Activated naive CD8-positive, alpha-beta T cell treated with anti-CD3 and anti-CD28 coated beads, Interleukin-2, amount 10 ng/mL, durations not matched to agents 7 days and 5 days (primary cell): ENCODE measurements around the gene NLRP12. TPM values are rescaled to one million over a fixed set of nuclear protein-coding genes. Genes with fewer than 3 reads are reported as not detected.
"Not testable (repeated sequence)": the region's sequence is repeated elsewhere in the genome, so short reads cannot be mapped to it uniquely, and the experiment has no call there.

Source experiments
- ATAC-seq: fragments of 150-1000 bp; cut with Tn5 transposase; one replicate; pipeline ENCODE4 v1.10.0; 2021; ENCODE audit warnings: low read depth, moderate library complexity
- POLR2A ChIA-PET: fragments of 350-600 bp; sonication (Branson Sonifier 250); formaldehyde crosslinking; loops from one replicate; lab custom pipeline; 2021; ENCODE audit warnings: antibody characterized with exemption; lab: Charles Lee
- DNase-seq: peaks from one replicate; pipeline ENCODE4 v3.0.0; 2021
- H3K27ac Mint-ChIP-seq: one replicate; pipeline ENCODE4 v1.8.0; 2022; ENCODE audit warnings: mild to moderate bottlenecking, mixed read lengths
- H3K27me3 Mint-ChIP-seq: one replicate; pipeline ENCODE4 v1.8.0; 2022; ENCODE audit warnings: mild to moderate bottlenecking, moderate library complexity, mixed read lengths
- H3K36me3 Mint-ChIP-seq: one replicate; pipeline ENCODE4 v1.8.0; 2021; ENCODE audit warnings: mild to moderate bottlenecking, mixed read lengths
- H3K4me1 Mint-ChIP-seq: one replicate; pipeline ENCODE4 v1.8.0; 2021; ENCODE audit warnings: mixed read lengths
- H3K4me3 Mint-ChIP-seq: one replicate; pipeline ENCODE4 v1.8.0; 2022; ENCODE audit warnings: mild to moderate bottlenecking, moderate library complexity, mixed read lengths
- H3K9me3 Mint-ChIP-seq: one replicate; pipeline ENCODE4 v1.8.0; 2021; ENCODE audit warnings: mixed read lengths
- total RNA-seq, 2 experiments: library from RNA; stranded (reverse); gene quantifications; one replicate each; pipeline ENCODE4 v1.2.3, GENCODE V29; 2021

NLRP12 gene
- total RNA-seq, result not detected

GRCh38 chr19:53824134-53824611 is at the start of gene NLRP12:
Gene NLRP12 (minus strand): TSS chr19:53824314. CDS start chr19:53824174, 140 bp downstream.
- no peak within 1 kb of the TSS for H3K4me3 Mint-ChIP-seq
- H3K9me3 Mint-ChIP-seq, result no peaks in the 10 kb centered on the region
- no peaks in the 10 kb centered on the region for H3K36me3 Mint-ChIP-seq
- peaks cover 8% of the 10 kb centered on the region for H3K4me1 Mint-ChIP-seq
- DNase-seq (no peak), ATAC-seq (no peak)
- POLR2A ChIA-PET, result no interaction called here
- H3K27ac Mint-ChIP-seq, result no peak within 1 kb of the TSS
- peaks cover 17% of the 10 kb centered on the region for H3K27me3 Mint-ChIP-seq

GRCh38 chr19:53872762-53873161 is 48.6 kb upstream of the NLRP12 start:
- peaks cover 35% of the 10 kb centered on the region for H3K36me3 Mint-ChIP-seq
- POLR2A ChIA-PET, result interaction anchor here (0.6 to 2.3 kb wide), 2 partner anchors 10 to 19 kb away, joined by 3 to 8 read pairs; no protein-coding TSS in a partner anchor
- H3K4me3 Mint-ChIP-seq, result no peak overlapping the region
- DNase-seq (no peak), ATAC-seq (no peak)
- no peaks in the 10 kb centered on the region for H3K9me3 Mint-ChIP-seq
- peak overlapping the region; percentile 3 for H3K27ac Mint-ChIP-seq
- peaks cover 45% of the 10 kb centered on the region for H3K4me1 Mint-ChIP-seq
- H3K27me3 Mint-ChIP-seq, result no peaks in the 10 kb centered on the region

- DNase-seq (no peak), ATAC-seq (no peak)
- POLR2A ChIA-PET, result interaction anchor here (1.5 to 1.6 kb wide), 2 partner anchors 8 to 10 kb away, joined by 5 to 6 read pairs; partner anchors contain the start of gene PRKCG
- Mint-ChIP-seq H3K27me3 (no peaks in the 10 kb centered on the region), H3K9me3 (no peaks in the 10 kb centered on the region), H3K4me1 (peaks cover 44% of the 10 kb centered on the region), H3K27ac (peak overlapping the region; percentile 85), H3K4me3 (peak overlapping the region; percentile 75), H3K36me3 (peaks cover 29% of the 10 kb centered on the region)
These were observed 47.3 kb upstream of the NLRP12 start for GRCh38 chr19:53871454-53871853.

- no peak for ATAC-seq
- no peaks in the 10 kb centered on the region for H3K9me3 Mint-ChIP-seq
- DNase-seq, result no peak
- H3K36me3 Mint-ChIP-seq, result peaks cover 25% of the 10 kb centered on the region
- peak overlapping the region; percentile 85 for H3K27ac Mint-ChIP-seq
- H3K27me3 Mint-ChIP-seq, result no peaks in the 10 kb centered on the region
- H3K4me1 Mint-ChIP-seq, result peaks cover 48% of the 10 kb centered on the region
- POLR2A ChIA-PET, result interaction anchor here (1.5 to 1.6 kb wide), 2 partner anchors 9 to 11 kb away, joined by 5 to 6 read pairs; partner anchors contain the start of gene PRKCG
- H3K4me3 Mint-ChIP-seq, result peak overlapping the region; percentile 75
These were observed 46.4 kb upstream of the NLRP12 start for GRCh38 chr19:53870485-53870844.

- H3K27me3 Mint-ChIP-seq, H3K9me3 Mint-ChIP-seq, ATAC-seq, DNase-seq: not testable (repeated sequence)
- Mint-ChIP-seq H3K4me3 (peak overlapping the region; percentile 98), H3K27ac (peak overlapping the region; percentile 87), H3K4me1 (peaks cover 48% of the 10 kb centered on the region), H3K36me3 (peaks cover 22% of the 10 kb centered on the region)
- POLR2A ChIA-PET, result interaction anchor here (1.5 to 1.6 kb wide), 2 partner anchors 9 to 12 kb away, joined by 5 to 6 read pairs; partner anchors contain the start of gene PRKCG
These were observed 45.8 kb upstream of the NLRP12 start for GRCh38 chr19:53869805-53870484.

GRCh38 chr19:53868892-53869804 is 45.0 kb upstream of the NLRP12 start:
- ATAC-seq (peak; percentile 62), DNase-seq (peak; percentile 93)
- peak overlapping the region; percentile 98 for H3K4me3 Mint-ChIP-seq
- peaks cover 14% of the 10 kb centered on the region for H3K36me3 Mint-ChIP-seq
- H3K27me3 Mint-ChIP-seq, result no peaks in the 10 kb centered on the region
- H3K9me3 Mint-ChIP-seq, result no peaks in the 10 kb centered on the region
- peaks cover 40% of the 10 kb centered on the region for H3K4me1 Mint-ChIP-seq
- POLR2A ChIA-PET, result interaction anchor here (0.7 to 4.0 kb wide), 5 partner anchors 8 to 26 kb away, joined by 3 to 32 read pairs (median 16); partner anchors contain the start of gene PRKCG
- H3K27ac Mint-ChIP-seq, result peak overlapping the region; percentile 87

GRCh38 chr19:53868091-53868891 is 44.2 kb upstream of the NLRP12 start:
- H3K4me1 Mint-ChIP-seq, result peaks cover 34% of the 10 kb centered on the region
- no peaks in the 10 kb centered on the region for H3K27me3 Mint-ChIP-seq
- POLR2A ChIA-PET, result interaction anchor here (0.6 to 4.0 kb wide), 8 partner anchors 9 to 1541 kb away, joined by 3 to 32 read pairs (median 8); partner anchors contain the start of gene PRKCG

GRCh38 chr19:53867225-53868090 is 43.3 kb upstream of the NLRP12 start, which contains the start of gene MYADM:
Gene MYADM (plus strand): TSS chr19:53867883. CDS start chr19:53873530, 5,647 bp downstream.
- H3K4me1 Mint-ChIP-seq, result peaks cover 30% of the 10 kb centered on the region
- POLR2A ChIA-PET, result interaction anchor here (0.6 to 4.0 kb wide), 11 partner anchors 7 to 1542 kb away, joined by 3 to 32 read pairs (median 4); partner anchors contain the start of genes LENG1 and PRKCG
- H3K9me3 Mint-ChIP-seq, result no peaks in the 10 kb centered on the region
- H3K36me3 Mint-ChIP-seq, result peaks cover 4% of the 10 kb centered on the region
- H3K4me3 Mint-ChIP-seq, result peak within 1 kb of the TSS; percentile 98
- no peaks in the 10 kb centered on the region for H3K27me3 Mint-ChIP-seq
- H3K27ac Mint-ChIP-seq, result peak within 1 kb of the TSS; percentile 94
- peak; percentile 61 for ATAC-seq
- DNase-seq, result peak; percentile 100

More at GRCh38 chr19:53868091-53868891, 44.2 kb upstream of the NLRP12 start:
- Mint-ChIP-seq H3K9me3 (no peaks in the 10 kb centered on the region), H3K27ac (peak overlapping the region; percentile 92), H3K36me3 (peaks cover 7% of the 10 kb centered on the region), H3K4me3 (peak overlapping the region; percentile 98)
- DNase-seq (peak; percentile 69), ATAC-seq (no peak)

- ATAC-seq, result no peak
- H3K27me3 Mint-ChIP-seq, result peaks cover 2% of the 10 kb centered on the region
- no peak for DNase-seq
- H3K27ac Mint-ChIP-seq, result peak overlapping the region; percentile 94
- peaks cover 4% of the 10 kb centered on the region for H3K36me3 Mint-ChIP-seq
- peak overlapping the region; percentile 98 for H3K4me3 Mint-ChIP-seq
- peaks cover 30% of the 10 kb centered on the region for H3K4me1 Mint-ChIP-seq
- no peaks in the 10 kb centered on the region for H3K9me3 Mint-ChIP-seq
- POLR2A ChIA-PET, result interaction anchor here (1.4 to 4.0 kb wide), 8 partner anchors 8 to 293 kb away, joined by 3 to 32 read pairs (median 13); partner anchors contain the start of genes LENG1 and PRKCG
These were observed 42.7 kb upstream of the NLRP12 start for GRCh38 chr19:53866865-53867224.

- no peaks in the 10 kb centered on the region for H3K9me3 Mint-ChIP-seq
- H3K4me3 Mint-ChIP-seq, result peak overlapping the region; percentile 98
- H3K36me3 Mint-ChIP-seq, result no peaks in the 10 kb centered on the region
- H3K27me3 Mint-ChIP-seq, result peaks cover 2% of the 10 kb centered on the region
- peak; percentile 19 for ATAC-seq
- H3K4me1 Mint-ChIP-seq, result peaks cover 25% of the 10 kb centered on the region
- peak overlapping the region; percentile 94 for H3K27ac Mint-ChIP-seq
- POLR2A ChIA-PET, result interaction anchor here (1.4 to 4.0 kb wide), 7 partner anchors 9 to 293 kb away, joined by 3 to 32 read pairs (median 12); partner anchors contain the start of genes LENG1 and PRKCG
- peak; percentile 85 for DNase-seq
These were observed 42.1 kb upstream of the NLRP12 start for GRCh38 chr19:53865918-53866864.
